ENCODE results near the gene MYL7.

DNA sequence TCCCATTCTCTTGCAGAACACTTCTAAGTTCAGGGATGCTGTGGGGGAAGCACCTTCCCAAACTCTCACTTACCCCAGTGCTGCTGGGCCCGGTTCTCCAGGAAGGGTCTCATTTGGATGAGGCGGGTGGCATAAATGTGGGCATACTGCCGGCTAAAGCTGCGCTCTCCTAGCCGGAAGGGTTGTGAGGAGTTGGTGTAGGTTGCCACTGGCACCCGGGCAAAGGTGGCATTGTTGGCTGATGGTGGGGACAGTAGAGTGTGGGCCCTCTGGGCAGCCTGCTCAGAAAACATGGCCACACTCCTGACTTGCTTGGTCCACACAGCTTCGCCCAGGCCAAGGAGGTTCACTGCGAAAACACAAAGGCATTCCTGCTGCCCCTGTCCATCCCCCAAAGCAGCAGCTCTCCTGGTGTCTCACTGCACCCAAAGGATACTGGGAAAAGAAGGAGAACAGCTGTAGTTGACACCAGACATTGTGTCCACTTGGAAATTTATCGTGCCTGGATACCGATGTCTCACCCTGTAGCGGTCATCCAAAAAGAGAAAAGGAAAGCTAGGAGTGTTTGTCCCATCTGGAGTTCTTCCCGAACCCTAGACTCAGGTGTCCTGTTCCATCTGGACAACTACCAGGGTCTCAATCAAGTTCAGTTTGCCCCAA, 19.2 kb downstream of the MYL7 start:
- TF ChIP-seq, protein P1, sequence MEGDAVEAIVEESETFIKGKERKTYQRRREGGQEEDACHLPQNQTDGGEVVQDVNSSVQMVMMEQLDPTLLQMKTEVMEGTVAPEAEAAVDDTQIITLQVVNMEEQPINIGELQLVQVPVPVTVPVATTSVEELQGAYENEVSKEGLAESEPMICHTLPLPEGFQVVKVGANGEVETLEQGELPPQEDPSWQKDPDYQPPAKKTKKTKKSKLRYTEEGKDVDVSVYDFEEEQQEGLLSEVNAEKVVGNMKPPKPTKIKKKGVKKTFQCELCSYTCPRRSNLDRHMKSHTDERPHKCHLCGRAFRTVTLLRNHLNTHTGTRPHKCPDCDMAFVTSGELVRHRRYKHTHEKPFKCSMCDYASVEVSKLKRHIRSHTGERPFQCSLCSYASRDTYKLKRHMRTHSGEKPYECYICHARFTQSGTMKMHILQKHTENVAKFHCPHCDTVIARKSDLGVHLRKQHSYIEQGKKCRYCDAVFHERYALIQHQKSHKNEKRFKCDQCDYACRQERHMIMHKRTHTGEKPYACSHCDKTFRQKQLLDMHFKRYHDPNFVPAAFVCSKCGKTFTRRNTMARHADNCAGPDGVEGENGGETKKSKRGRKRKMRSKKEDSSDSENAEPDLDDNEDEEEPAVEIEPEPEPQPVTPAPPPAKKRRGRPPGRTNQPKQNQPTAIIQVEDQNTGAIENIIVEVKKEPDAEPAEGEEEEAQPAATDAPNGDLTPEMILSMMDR (CRISPR knock-in tag; IDR thresholded peaks at IDR 0.05), result no peak
- TF ChIP-seq ZNF703 (CRISPR knock-in tag; IDR thresholded peaks at IDR 0.05; ENCODE audit: borderline replicate concordance) (no peak), ZNF20 (CRISPR knock-in tag; IDR thresholded peaks at IDR 0.05) (no peak), HNRNPUL1 (IDR thresholded peaks at IDR 0.05; ENCODE audit: low read depth, low read length) (no peak), POLR2AphosphoS2 (IDR thresholded peaks at IDR 0.05; ENCODE audit: low read depth, low read length) (no peak), MED13 (CRISPR knock-in tag; IDR thresholded peaks at IDR 0.05) (no peak), BCLAF1 (IDR thresholded peaks at IDR 0.05) (no peak), BHLHE40 (IDR thresholded peaks at IDR 0.05; ENCODE audit: low read length) (no peak)
